Stimulated activated CD8-positive, alpha-beta memory T cell treated with anti-CD3 and anti-CD28 coated beads, Interleukin-15, amount 100 ng/mL, for 4 hours (primary cell): ENCODE measurements around the gene LCN6.

Experiments
- DNase-seq, 2 donors: peaks; one replicate each; pipeline ENCODE4 v3.0.0-alpha.2; 2020; ENCODE audit warnings: low read depth in 2 of 2

Gene LCN6

GRCh38 chr9:136744773-136745172, 3.6 kb downstream of the LCN6 start:
- no peak for DNase-seq

GRCh38 chr9:136743639-136744211, 4.6 kb downstream of the LCN6 start:
- no peak for DNase-seq

- no peak for DNase-seq
Measured at GRCh38 chr9:136742591-136743391, 5.5 kb downstream of the LCN6 start, which contains the start of gene LCN10. Gene LCN10, minus strand, starts transcription at chr9:136742940. Its CDS starts 37 bp downstream, at chr9:136742903.

GRCh38 chr9:136741883-136742571, 6.3 kb downstream of the LCN6 start:
- no peak for DNase-seq

- no peak for DNase-seq
Measured at GRCh38 chr9:136740971-136741882, 7.1 kb downstream of the LCN6 start.

- no peak for DNase-seq
Measured at GRCh38 chr9:136740491-136740890, 7.8 kb downstream of the LCN6 start.

GRCh38 chr9:136740069-136740468, 8.3 kb downstream of the LCN6 start:
- DNase-seq: no peak

- no peak for DNase-seq
Measured at GRCh38 chr9:136739509-136739908, 8.8 kb downstream of the LCN6 start.

GRCh38 chr9:136738960-136739359, 9.4 kb downstream of the LCN6 start:
- no peak for DNase-seq

GRCh38 chr9:136735812-136736480, 12.4 kb downstream of the LCN6 start:
- no peak for DNase-seq

- DNase-seq: no peak
Measured at GRCh38 chr9:136734837-136735496, 13.4 kb downstream of the LCN6 start.

GRCh38 chr9:136733611-136734010, 14.7 kb downstream of the LCN6 start:
- no peak for DNase-seq

- no peak for DNase-seq
Measured at GRCh38 chr9:136732444-136733178, 15.7 kb downstream of the LCN6 start.

- no peak for DNase-seq
Measured at GRCh38 chr9:136729926-136730325, 18.4 kb downstream of the LCN6 start.

- DNase-seq: no peak
Measured at GRCh38 chr9:136729144-136729543, 19.2 kb downstream of the LCN6 start.

GRCh38 chr9:136728548-136729123, 19.7 kb downstream of the LCN6 start:
- no peak for DNase-seq

- peak; percentile 78 to 89 for DNase-seq
Measured at GRCh38 chr9:136728080-136728547, 20.2 kb downstream of the LCN6 start.

GRCh38 chr9:136726631-136727191, 21.6 kb downstream of the LCN6 start:
- DNase-seq: no peak

- no peak for DNase-seq
Measured at GRCh38 chr9:136726118-136726517, 22.2 kb downstream of the LCN6 start.
